IMR-90 (cell line): ENCODE data around the gene S100A8. TPM values are rescaled to one million over a fixed set of nuclear protein-coding genes. Genes with fewer than 3 reads are reported as not detected.

ENCODE experiments used
- ATAC-seq: fragments of 200-7000 bp; cut with Tn5 transposase; 2 replicates; pipeline ENCODE4 v1.9.1; 2020; ENCODE audit warnings: low read depth, mild to moderate bottlenecking, moderate library complexity
- BruUV-seq: library from RNA; stranded (reverse); fragments of 400-500 nt; replicated peaks from 2 replicates; lab custom pipeline; 2021; lab: Mats Ljungman, UMichigan
- CTCF ChIA-PET: fragments of 300-600 bp; formaldehyde crosslinking; extraction: SDS; loops from one replicate; lab custom pipeline; 2021; ENCODE audit warnings: antibody characterized with exemption; lab: Yijun Ruan, JAX
- POLR2A ChIA-PET: fragments of 300-600 bp; sonication (Branson Sonifier 250); formaldehyde crosslinking; loops from one replicate; lab custom pipeline; 2022; ENCODE audit warnings: antibody characterized with exemption; ENCODE audit not compliant: unreplicated experiment; lab: Charles Lee
- DNase-seq: peaks from one replicate; pipeline ENCODE4 v3.0.0; 2013
- H2AFZ ChIP-seq: replicated peaks from 2 replicates; pipeline ENCODE3; 2013; ENCODE audit warnings: low read length, mild to moderate bottlenecking; ENCODE audit not compliant: poor library complexity
- H2AK5ac ChIP-seq: 2 replicates; pipeline ENCODE4 v1.6.1; 2013; ENCODE audit warnings: low read depth, low read length, inconsistent platforms
- H2AK9ac ChIP-seq: replicated peaks from 2 replicates; pipeline ENCODE3; 2013; ENCODE audit warnings: mild to moderate bottlenecking, low read depth, low read length, moderate library complexity; ENCODE audit not compliant: poor library complexity
- H2BK120ac ChIP-seq: 2 replicates; pipeline ENCODE4 v1.6.1; 2013; ENCODE audit warnings: low read depth, low read length, inconsistent platforms
- H2BK15ac ChIP-seq: 3 replicates; pipeline ENCODE4 v1.6.1; 2013; ENCODE audit warnings: low read depth, low read length, inconsistent platforms
- H2BK20ac ChIP-seq: 2 replicates; pipeline ENCODE4 v1.6.1; 2013; ENCODE audit warnings: low read depth, mild to moderate bottlenecking, inconsistent platforms, low read length, moderate library complexity
- H2BK5ac ChIP-seq: 2 replicates; pipeline ENCODE4 v1.6.1; 2013; ENCODE audit warnings: mild to moderate bottlenecking, low read depth, low read length, inconsistent platforms; ENCODE audit not compliant: poor library complexity, severe bottlenecking
- H3K14ac ChIP-seq: replicated peaks from 2 replicates; pipeline ENCODE4 v1.6.1; 2013; ENCODE audit warnings: low read depth, low read length, inconsistent platforms
- H3K18ac ChIP-seq: 2 replicates; pipeline ENCODE4 v1.6.1; 2013; ENCODE audit warnings: low read depth, low read length, control low read depth
- H3K23ac ChIP-seq: 2 replicates; pipeline ENCODE4 v1.6.1; 2013; ENCODE audit warnings: low read depth, low read length, inconsistent platforms
- H3K27ac ChIP-seq: 2 replicates; pipeline ENCODE4 v1.5.1; 2013; ENCODE audit warnings: mild to moderate bottlenecking, control low read depth, low read length; ENCODE audit not compliant: insufficient read depth
- H3K27me3 ChIP-seq: 2 replicates; pipeline ENCODE4 v1.6.1; 2013; ENCODE audit warnings: low read length; ENCODE audit not compliant: control insufficient read depth, insufficient read depth
- H3K36me3 ChIP-seq: 2 replicates; pipeline ENCODE4 v1.6.1; 2013; ENCODE audit warnings: low read length, mixed read lengths; ENCODE audit not compliant: control insufficient read depth, insufficient read depth
- H3K4ac ChIP-seq: 2 replicates; pipeline ENCODE4 v1.6.1; 2013; ENCODE audit warnings: low read depth, low read length, inconsistent platforms
- H3K4me1 ChIP-seq: 2 replicates; pipeline ENCODE4 v1.6.1; 2013; ENCODE audit warnings: low read length, mixed read lengths; ENCODE audit not compliant: control insufficient read depth, insufficient read depth
- H3K4me2 ChIP-seq: 2 replicates; pipeline ENCODE4 v1.6.1; 2013; ENCODE audit warnings: low read depth, mild to moderate bottlenecking, control low read depth, low read length, moderate library complexity
- H3K4me3 ChIP-seq: 2 replicates; pipeline ENCODE4 v1.5.1; 2013; ENCODE audit warnings: low read depth, mild to moderate bottlenecking, control low read depth, low read length, moderate library complexity; ENCODE audit not compliant: insufficient read depth
- H3K56ac ChIP-seq: 2 replicates; pipeline ENCODE4 v1.6.1; 2013; ENCODE audit warnings: low read length, inconsistent platforms; ENCODE audit not compliant: insufficient read depth; ENCODE audit errors: extremely low read depth
- H3K79me1 ChIP-seq, 2 experiments: 2 replicates each; pipeline ENCODE4 v1.6.1; 2013; ENCODE audit warnings: low read length in 2 of 2, inconsistent platforms in 1 of 2, low read depth in 1 of 2
- H3K9ac ChIP-seq: 2 replicates; pipeline ENCODE4 v1.6.1; 2013; ENCODE audit warnings: low read depth, low read length, control low read depth
- H3K9me1 ChIP-seq: 2 replicates; pipeline ENCODE4 v1.6.1; 2013; ENCODE audit warnings: low read length, inconsistent platforms; ENCODE audit not compliant: insufficient read depth
- H3K9me3 ChIP-seq: 2 replicates; pipeline ENCODE4 v1.6.1; 2013; ENCODE audit warnings: low read length; ENCODE audit not compliant: control insufficient read depth, insufficient read depth
- H4K20me1 ChIP-seq: 2 replicates; pipeline ENCODE4 v1.6.1; 2013; ENCODE audit warnings: low read length, inconsistent platforms; ENCODE audit not compliant: insufficient read depth
- H4K5ac ChIP-seq: 2 replicates; pipeline ENCODE4 v1.6.1; 2013; ENCODE audit warnings: mild to moderate bottlenecking, low read depth, low read length, control low read depth
- H4K8ac ChIP-seq, 2 experiments: 2 replicates each; pipeline ENCODE4 v1.6.1; 2013; ENCODE audit warnings: low read depth in 2 of 2, low read length in 2 of 2, control low read depth in 1 of 2, inconsistent platforms in 1 of 2
- H4K91ac ChIP-seq: 2 replicates; pipeline ENCODE4 v1.6.1; 2013; ENCODE audit warnings: low read depth, low read length, inconsistent platforms; ENCODE audit not compliant: insufficient read depth
- FOS ChIP-seq: fragments of 150-350 bp; IDR thresholded peaks from 2 replicates; pipeline ENCODE4 v1.6.1; 2016; ENCODE audit warnings: low read depth, low read length
- MAFK ChIP-seq: IDR thresholded peaks from 2 replicates; pipeline ENCODE4 v1.6.1; 2012; ENCODE audit warnings: low read depth, low read length, improper control_type of control experiment
- RAD21 ChIP-seq: IDR thresholded peaks from 2 replicates; pipeline ENCODE4 v1.6.1; 2012; ENCODE audit warnings: low read length, improper control_type of control experiment
- RCOR1 ChIP-seq: IDR thresholded peaks from 2 replicates; pipeline ENCODE4 v1.6.1; 2012; ENCODE audit warnings: mild to moderate bottlenecking, low read length, improper control_type of control experiment; ENCODE audit not compliant: insufficient replicate concordance
- WGBS, 2 experiments: methylation state at CpG; one replicate each; pipeline versions ENCODE4 v1.1.5 to v1.1.7; 2013; ENCODE audit warnings: missing lambda C conversion rate in 2 of 2; ENCODE audit not compliant: insufficient read length in 1 of 2; ENCODE audit errors: extremely low coverage in 2 of 2; 5-methylcytosine and 5-hydroxymethylcytosine counted together
- dilution Hi-C: fragments of 300-500 bp; cut with HindIII; formaldehyde crosslinking; loops from one replicate; pipeline ENCODE4 v1.14.3; 2018; ENCODE audit warnings: low sequenced_read_pairs; ENCODE audit not compliant: unreplicated experiment
- in situ Hi-C: fragments of 300-500 bp; cut with MboI; formaldehyde crosslinking; loops from 3 replicates; pipeline ENCODE4 v1.14.3; 2019; ENCODE audit warnings: low sequenced_read_pairs, inconsistent platforms, mixed read lengths
- intact Hi-C: fragments of 100-400 bp; cut with micrococcal nuclease; formaldehyde crosslinking; loops from 2 replicates; pipeline ENCODE4 v1.10.0; 2022
- polyA plus RNA-seq, 3 experiments: library from polyadenylated mRNA; depleted of rRNA; stranded (reverse); fragments of >200 nt; gene quantifications; 2 replicates each; pipeline ENCODE4 v1.2.3, GENCODE V29; 2012; ENCODE audit warnings: low replicate concordance in 1 of 3
- total RNA-seq: library from RNA; depleted of rRNA; stranded (reverse); fragments of >200 nt; gene quantifications from 2 replicates; pipeline ENCODE4 v1.2.3, GENCODE V29; 2012
- TF ChIP-seq, protein P1 (sequence below): fragments of 150-350 bp; IDR thresholded peaks from 2 replicates; pipeline ENCODE4 v1.6.1; 2016; ENCODE audit warnings: low read depth, mild to moderate bottlenecking, low read length, moderate library complexity, borderline replicate concordance

S100A8 gene
- total and polyA plus RNA-seq, 2 of the 4 experiments (the other 2 are of a cell fraction) = not detected

DNA sequence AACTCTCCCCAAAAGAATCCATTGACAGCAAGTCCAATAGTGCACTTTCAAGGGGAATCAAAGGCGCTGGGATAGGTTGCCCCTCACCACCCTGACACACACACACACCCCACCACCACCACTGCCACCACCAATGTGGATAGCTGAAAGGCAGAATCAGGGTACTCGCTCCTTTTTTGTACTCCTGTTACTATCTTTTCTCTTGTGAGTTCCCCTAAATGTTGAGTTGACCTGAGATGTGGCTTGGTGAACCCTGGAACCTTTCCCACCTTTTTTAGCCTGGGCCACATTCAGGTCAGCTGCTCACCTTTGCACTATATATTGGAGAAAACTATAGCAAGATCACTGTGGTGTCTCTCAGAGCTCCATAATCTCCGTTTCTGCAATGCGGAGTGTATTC lies 3.9 kb downstream of the S100A8 start:
- Histone ChIP-seq H3K9me1 (no peaks in the 10 kb centered on the region), H2AK9ac (no peak overlapping the region), H3K56ac (no peak overlapping the region), H3K14ac (no peak overlapping the region), H3K27me3 (no peaks in the 10 kb centered on the region; the same call in 1 of the 2 replicates), H3K79me1 (no peaks in the 10 kb centered on the region), H2BK20ac (no peak overlapping the region), H3K4me3 (no peak overlapping the region), H4K8ac (no peak overlapping the region), H3K4ac (no peak overlapping the region), H4K20me1 (no peaks in the 10 kb centered on the region), H3K36me3 (no peaks in the 10 kb centered on the region), H3K4me2 (no peak overlapping the region), H3K23ac (no peak overlapping the region), H3K4me1 (no peaks in the 10 kb centered on the region), H2AFZ (no peak overlapping the region), H2BK5ac (no peak overlapping the region), H2AK5ac (no peak overlapping the region), H3K18ac (no peak overlapping the region), H3K9ac (no peak overlapping the region), H3K27ac (no peak overlapping the region), H2BK15ac (no peak overlapping the region), H2BK120ac (no peak overlapping the region), H4K5ac (no peak overlapping the region), H3K9me3 (no peaks in the 10 kb centered on the region), H4K91ac (no peak overlapping the region)
- CTCF ChIA-PET = no interaction called here
- WGBS, 2 experiments = no CpG with 5 or more reads among the region's 4 CpGs
- BruUV-seq = no TSS peak
- intact Hi-C loops (no loop called here), dilution Hi-C loops (no loop called here), in situ Hi-C loops (no loop called here)
- POLR2A ChIA-PET = no interaction called here
- ATAC-seq (no peak), DNase-seq (no peak)
- TF ChIP-seq FOS = no peak
- TF ChIP-seq, protein P1, sequence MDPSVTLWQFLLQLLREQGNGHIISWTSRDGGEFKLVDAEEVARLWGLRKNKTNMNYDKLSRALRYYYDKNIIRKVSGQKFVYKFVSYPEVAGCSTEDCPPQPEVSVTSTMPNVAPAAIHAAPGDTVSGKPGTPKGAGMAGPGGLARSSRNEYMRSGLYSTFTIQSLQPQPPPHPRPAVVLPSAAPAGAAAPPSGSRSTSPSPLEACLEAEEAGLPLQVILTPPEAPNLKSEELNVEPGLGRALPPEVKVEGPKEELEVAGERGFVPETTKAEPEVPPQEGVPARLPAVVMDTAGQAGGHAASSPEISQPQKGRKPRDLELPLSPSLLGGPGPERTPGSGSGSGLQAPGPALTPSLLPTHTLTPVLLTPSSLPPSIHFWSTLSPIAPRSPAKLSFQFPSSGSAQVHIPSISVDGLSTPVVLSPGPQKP = no peak
- no peak for TF ChIP-seq MAFK
- TF ChIP-seq RCOR1 = no peak
- no peak for TF ChIP-seq RAD21
